Coronary artery (tissue), 2 donors: ENCODE data around the gene TDG.

Source experiments
- DNase-seq: peaks from one replicate; pipeline ENCODE4 v3.0.0-alpha.2; 2017; ENCODE audit warnings: low spot score
- H3K27ac ChIP-seq, 2 donors: fragments of 200-600 bp; sonication (generic); one replicate each; pipeline ENCODE4 v1.5.1; 2016 to 2019
- H3K4me3 ChIP-seq: fragments of 200-600 bp; sonication (generic); 2 replicates; pipeline ENCODE4 v1.5.1; 2016; ENCODE audit warnings: mild to moderate bottlenecking, moderate library complexity
- TF ChIP-seq, protein P1 (sequence below): fragments of 200-600 bp; sonication (generic); IDR thresholded peaks from one replicate; pipeline ENCODE4 v1.5.1; 2019; ENCODE audit warnings: antibody characterized with exemption

TDG gene

DNA sequence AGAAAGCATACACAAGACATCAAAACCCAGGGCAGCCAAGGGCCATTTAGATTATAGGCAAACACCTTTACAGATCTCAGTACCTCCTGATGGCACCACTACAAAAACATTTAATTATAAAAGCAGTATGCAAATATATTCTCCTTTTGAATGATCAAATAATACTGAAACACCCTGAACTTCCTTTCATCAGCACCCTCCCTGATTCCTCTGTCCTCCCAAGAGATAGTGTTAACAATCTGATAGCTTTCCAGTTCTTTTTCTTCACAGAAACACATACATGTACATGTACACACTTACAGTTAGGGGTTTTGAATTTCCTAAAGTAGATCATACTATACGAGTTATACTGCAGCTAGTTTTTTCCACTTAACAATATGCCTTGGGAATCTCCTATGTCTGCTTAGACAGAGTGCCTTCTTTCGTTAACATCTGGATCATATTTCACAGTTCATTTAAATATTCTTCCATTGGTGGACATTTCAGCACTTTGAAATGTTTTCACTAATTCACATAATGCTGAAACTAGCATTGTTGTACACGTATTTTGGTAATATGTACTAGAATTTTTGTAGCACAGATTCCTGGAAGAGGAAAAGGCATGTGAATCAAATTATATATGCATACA is 35.2 kb downstream of the TDG start:
- H3K27ac ChIP-seq = no peak overlapping the region
- TF ChIP-seq, protein P1, sequence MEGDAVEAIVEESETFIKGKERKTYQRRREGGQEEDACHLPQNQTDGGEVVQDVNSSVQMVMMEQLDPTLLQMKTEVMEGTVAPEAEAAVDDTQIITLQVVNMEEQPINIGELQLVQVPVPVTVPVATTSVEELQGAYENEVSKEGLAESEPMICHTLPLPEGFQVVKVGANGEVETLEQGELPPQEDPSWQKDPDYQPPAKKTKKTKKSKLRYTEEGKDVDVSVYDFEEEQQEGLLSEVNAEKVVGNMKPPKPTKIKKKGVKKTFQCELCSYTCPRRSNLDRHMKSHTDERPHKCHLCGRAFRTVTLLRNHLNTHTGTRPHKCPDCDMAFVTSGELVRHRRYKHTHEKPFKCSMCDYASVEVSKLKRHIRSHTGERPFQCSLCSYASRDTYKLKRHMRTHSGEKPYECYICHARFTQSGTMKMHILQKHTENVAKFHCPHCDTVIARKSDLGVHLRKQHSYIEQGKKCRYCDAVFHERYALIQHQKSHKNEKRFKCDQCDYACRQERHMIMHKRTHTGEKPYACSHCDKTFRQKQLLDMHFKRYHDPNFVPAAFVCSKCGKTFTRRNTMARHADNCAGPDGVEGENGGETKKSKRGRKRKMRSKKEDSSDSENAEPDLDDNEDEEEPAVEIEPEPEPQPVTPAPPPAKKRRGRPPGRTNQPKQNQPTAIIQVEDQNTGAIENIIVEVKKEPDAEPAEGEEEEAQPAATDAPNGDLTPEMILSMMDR = no peak
- no peak overlapping the region for H3K4me3 ChIP-seq
- no peak for DNase-seq

DNA sequence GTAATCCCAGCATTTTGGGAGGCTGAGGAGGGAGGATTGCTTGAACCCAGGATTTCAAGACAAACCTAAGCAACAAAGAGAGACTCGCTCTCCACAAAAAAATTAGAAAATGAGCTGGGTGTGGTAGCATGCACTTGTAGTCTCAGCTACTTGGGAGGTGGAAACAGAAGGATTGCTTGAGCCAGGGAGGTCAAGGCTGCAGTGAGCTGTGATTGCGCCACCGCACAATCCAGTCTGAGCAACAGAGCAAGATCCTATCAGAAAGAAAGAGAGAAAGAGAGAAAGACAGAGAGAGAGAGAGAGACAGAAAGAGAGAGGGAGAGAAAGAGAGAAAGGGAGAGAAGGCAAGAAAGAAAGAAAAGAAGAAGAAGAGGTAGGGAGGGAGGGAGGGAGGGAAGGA is 37.0 kb downstream of the TDG start:
- Histone ChIP-seq H3K4me3 (no peak overlapping the region), H3K27ac (no peak overlapping the region)
- no peak for DNase-seq
- TF ChIP-seq, protein P1 = no peak

DNA sequence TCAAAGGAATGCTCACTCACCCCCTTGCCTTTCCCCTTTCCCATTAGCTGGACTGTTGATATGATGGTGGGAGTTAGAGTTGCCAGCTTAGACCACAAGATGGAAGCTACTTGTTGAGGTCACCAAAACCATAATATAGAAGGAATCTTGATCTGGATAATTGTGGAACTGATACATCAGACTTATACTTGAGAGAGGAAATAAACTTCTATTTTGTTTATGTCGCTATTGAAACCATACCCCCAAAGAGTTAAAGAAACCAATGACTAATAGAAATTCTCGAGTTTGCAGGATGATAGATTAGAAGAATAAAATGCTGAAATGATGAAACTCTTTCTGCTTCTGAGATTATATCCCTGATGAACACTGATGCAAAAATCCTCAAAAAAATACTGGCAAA is 37.9 kb downstream of the TDG start:
- TF ChIP-seq, protein P1 = no peak
- Histone ChIP-seq H3K27ac (no peak overlapping the region), H3K4me3 (no peak overlapping the region)
- no peak for DNase-seq

DNA sequence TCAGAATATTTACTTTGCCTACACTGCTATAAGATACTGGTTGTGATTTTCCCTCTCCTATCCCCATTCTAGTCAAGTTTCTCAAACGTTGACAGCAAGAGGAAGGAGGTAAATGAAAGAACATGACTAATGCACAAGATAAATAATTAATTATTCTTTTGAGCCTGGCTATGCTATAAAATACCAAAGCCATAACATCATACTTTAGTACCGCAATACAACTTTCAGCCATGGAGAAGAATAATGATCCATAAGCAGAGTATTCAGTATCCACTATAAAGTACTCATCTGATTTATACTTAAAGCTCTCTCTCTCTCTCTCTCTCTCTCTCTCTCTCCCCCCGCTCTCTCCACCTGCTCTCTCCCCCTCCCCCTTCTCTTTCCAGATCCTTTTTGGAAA is 41.3 kb downstream of the TDG start:
- Histone ChIP-seq H3K4me3 (no peak overlapping the region), H3K27ac (no peak overlapping the region)
- no peak for DNase-seq
- TF ChIP-seq, protein P1 = no peak

DNA sequence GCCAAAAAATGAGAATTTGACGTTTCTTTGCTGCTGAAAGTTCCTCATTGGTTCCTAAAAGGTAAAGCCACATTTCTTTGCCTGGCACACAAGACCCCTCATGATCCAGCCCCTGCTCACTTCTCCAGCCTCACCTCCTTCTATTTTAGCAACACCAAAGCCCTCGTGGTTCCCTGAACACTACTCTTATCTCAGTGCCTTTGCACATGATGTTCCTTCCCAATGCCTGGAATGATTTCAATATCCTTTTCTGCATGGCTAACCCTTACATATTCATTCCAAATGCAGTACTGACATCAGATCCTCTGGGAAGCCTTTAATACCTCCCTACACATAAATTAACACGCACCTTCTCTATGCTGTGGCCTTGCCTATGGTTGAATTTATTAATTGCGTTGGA is 44.4 kb downstream of the TDG start:
- Histone ChIP-seq H3K4me3 (no peak overlapping the region), H3K27ac (no peak overlapping the region)
- DNase-seq = no peak
- TF ChIP-seq, protein P1 = no peak

DNA sequence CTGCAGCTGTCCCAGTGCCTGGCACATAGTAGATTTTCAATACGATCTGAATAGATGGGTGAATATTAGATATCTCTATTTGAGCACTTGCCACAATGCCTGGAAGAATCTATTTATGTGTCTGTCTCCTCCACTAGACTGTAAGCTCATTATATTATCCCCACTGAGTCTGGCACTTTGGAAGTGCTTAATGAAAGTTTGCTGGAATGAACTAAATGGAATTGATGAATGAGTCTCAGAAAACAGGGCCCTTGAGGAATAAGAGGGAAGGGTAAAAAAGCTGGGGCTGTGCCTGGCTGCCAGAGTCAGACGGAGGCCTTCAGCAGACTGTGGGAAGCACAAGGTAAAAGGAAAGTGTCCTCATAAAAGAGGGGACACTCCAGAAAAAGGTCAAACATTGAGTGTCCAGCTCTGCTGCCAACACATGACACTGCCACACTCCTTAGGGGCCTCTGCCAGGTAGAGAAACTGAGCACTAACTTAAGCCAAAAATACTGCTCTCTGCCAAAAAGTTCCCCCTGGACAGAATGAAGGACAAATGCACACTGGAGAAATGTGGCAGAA is 45.0 kb downstream of the TDG start:
- H3K27ac ChIP-seq = peak overlapping the region in 1 of 2 donors; percentile 18
- no peak overlapping the region for H3K4me3 ChIP-seq

More for the DNA sequence above, 45.0 kb downstream of the TDG start:
- no peak for DNase-seq
- TF ChIP-seq, protein P1 = no peak
